IPS-15b (cell line): ENCODE results near the gene ASCC3.

Experiments used
- H3K27me3 ChIP-seq: one replicate; pipeline ENCODE4 v1.6.1; 2013; ENCODE audit warnings: low read length; ENCODE audit not compliant: control insufficient read depth, insufficient read depth
- H3K36me3 ChIP-seq: one replicate; pipeline ENCODE4 v1.6.1; 2013; ENCODE audit warnings: low read length; ENCODE audit not compliant: control insufficient read depth, insufficient read depth
- H3K4me1 ChIP-seq: one replicate; pipeline ENCODE4 v1.6.1; 2013; ENCODE audit warnings: mild to moderate bottlenecking, low read length; ENCODE audit not compliant: control insufficient read depth, insufficient read depth
- H3K4me3 ChIP-seq: one replicate; pipeline ENCODE4 v1.5.1; 2013; ENCODE audit warnings: low read depth, low read length
- H3K9ac ChIP-seq: one replicate; pipeline ENCODE4 v1.6.1; 2013; ENCODE audit warnings: low read depth, mild to moderate bottlenecking, low read length
- H3K9me3 ChIP-seq: one replicate; pipeline ENCODE4 v1.6.1; 2013; ENCODE audit warnings: mild to moderate bottlenecking, low read length; ENCODE audit not compliant: control insufficient read depth, insufficient read depth

The ASCC3 gene

GRCh38 chr6:100881707-100882040 is 545 bp upstream of the ASCC3 start:
- Histone ChIP-seq H3K9me3 (no peaks in the 10 kb centered on the region), H3K27me3 (no peaks in the 10 kb centered on the region), H3K4me1 (peaks cover 25% of the 10 kb centered on the region), H3K36me3 (no peaks in the 10 kb centered on the region), H3K9ac (peak overlapping the region; percentile 68), H3K4me3 (peak overlapping the region; percentile 85)

GRCh38 chr6:100880149-100880852 is 828 bp downstream of the ASCC3 start:
- Histone ChIP-seq H3K4me1 (peaks cover 29% of the 10 kb centered on the region), H3K36me3 (no peaks in the 10 kb centered on the region), H3K4me3 (peak overlapping the region; percentile 85), H3K27me3 (no peaks in the 10 kb centered on the region), H3K9ac (peak overlapping the region; percentile 47), H3K9me3 (no peaks in the 10 kb centered on the region)

- no peak overlapping the region for H3K9ac ChIP-seq
- H3K27me3 ChIP-seq = no peaks in the 10 kb centered on the region
- H3K9me3 ChIP-seq = no peaks in the 10 kb centered on the region
- H3K36me3 ChIP-seq = no peaks in the 10 kb centered on the region
- peak overlapping the region; percentile 85 for H3K4me3 ChIP-seq
- peaks cover 29% of the 10 kb centered on the region for H3K4me1 ChIP-seq
These were observed 1.8 kb downstream of the ASCC3 start for GRCh38 chr6:100879317-100879716.

- no peaks in the 10 kb centered on the region for H3K36me3 ChIP-seq
- H3K27me3 ChIP-seq = no peaks in the 10 kb centered on the region
- H3K4me3 ChIP-seq = peak overlapping the region; percentile 12
- peaks cover 29% of the 10 kb centered on the region for H3K4me1 ChIP-seq
- no peak overlapping the region for H3K9ac ChIP-seq
- H3K9me3 ChIP-seq = no peaks in the 10 kb centered on the region
These were observed 3.3 kb downstream of the ASCC3 start for GRCh38 chr6:100877851-100878250.

- Histone ChIP-seq H3K9me3 (no peaks in the 10 kb centered on the region), H3K36me3 (no peaks in the 10 kb centered on the region), H3K4me1 (peaks cover 22% of the 10 kb centered on the region), H3K4me3 (no peak overlapping the region), H3K9ac (no peak overlapping the region), H3K27me3 (no peaks in the 10 kb centered on the region)
These were observed 4.9 kb downstream of the ASCC3 start for GRCh38 chr6:100876251-100876650.

GRCh38 chr6:100865525-100865924 is 15.6 kb downstream of the ASCC3 start:
- no peak overlapping the region for H3K9ac ChIP-seq
- no peaks in the 10 kb centered on the region for H3K4me1 ChIP-seq
- no peak overlapping the region for H3K4me3 ChIP-seq
- no peaks in the 10 kb centered on the region for H3K36me3 ChIP-seq
- no peaks in the 10 kb centered on the region for H3K9me3 ChIP-seq
- no peaks in the 10 kb centered on the region for H3K27me3 ChIP-seq

GRCh38 chr6:100862063-100862462 is 19.1 kb downstream of the ASCC3 start:
- H3K36me3 ChIP-seq = no peaks in the 10 kb centered on the region
- no peaks in the 10 kb centered on the region for H3K9me3 ChIP-seq
- H3K27me3 ChIP-seq = no peaks in the 10 kb centered on the region
- H3K9ac ChIP-seq = no peak overlapping the region
- H3K4me1 ChIP-seq = no peaks in the 10 kb centered on the region
- H3K4me3 ChIP-seq = no peak overlapping the region

GRCh38 chr6:100856146-100856545 is 25.0 kb downstream of the ASCC3 start:
- Histone ChIP-seq H3K27me3 (no peaks in the 10 kb centered on the region), H3K4me3 (no peak overlapping the region), H3K9ac (no peak overlapping the region), H3K36me3 (no peaks in the 10 kb centered on the region), H3K4me1 (no peaks in the 10 kb centered on the region), H3K9me3 (no peaks in the 10 kb centered on the region)

- H3K9me3 ChIP-seq = no peaks in the 10 kb centered on the region
- H3K9ac ChIP-seq = peak overlapping the region; percentile 17
These were observed 29.3 kb downstream of the ASCC3 start for GRCh38 chr6:100851819-100852218.

GRCh38 chr6:100850174-100850573 is 31.0 kb downstream of the ASCC3 start:
- Histone ChIP-seq H3K4me1 (no peaks in the 10 kb centered on the region), H3K27me3 (no peaks in the 10 kb centered on the region), H3K36me3 (no peaks in the 10 kb centered on the region), H3K4me3 (no peak overlapping the region), H3K9me3 (no peaks in the 10 kb centered on the region), H3K9ac (no peak overlapping the region)

More at GRCh38 chr6:100851819-100852218, 29.3 kb downstream of the ASCC3 start:
- no peaks in the 10 kb centered on the region for H3K36me3 ChIP-seq
- no peaks in the 10 kb centered on the region for H3K27me3 ChIP-seq
- no peak overlapping the region for H3K4me3 ChIP-seq
- no peaks in the 10 kb centered on the region for H3K4me1 ChIP-seq

- Histone ChIP-seq H3K4me1 (peaks cover 1% of the 10 kb centered on the region), H3K9me3 (no peaks in the 10 kb centered on the region)
These were observed 34.9 kb downstream of the ASCC3 start for GRCh38 chr6:100846276-100846675.

GRCh38 chr6:100845676-100846075 is 35.5 kb downstream of the ASCC3 start:
- no peak overlapping the region for H3K4me3 ChIP-seq
- no peaks in the 10 kb centered on the region for H3K36me3 ChIP-seq
- no peak overlapping the region for H3K9ac ChIP-seq
- peaks cover 5% of the 10 kb centered on the region for H3K4me1 ChIP-seq
- no peaks in the 10 kb centered on the region for H3K27me3 ChIP-seq
- H3K9me3 ChIP-seq = no peaks in the 10 kb centered on the region

More at GRCh38 chr6:100846276-100846675, 34.9 kb downstream of the ASCC3 start:
- Histone ChIP-seq H3K27me3 (no peaks in the 10 kb centered on the region), H3K4me3 (no peak overlapping the region), H3K9ac (no peak overlapping the region), H3K36me3 (no peaks in the 10 kb centered on the region)
